CD4-positive, alpha-beta T cell (primary cell): ENCODE measurements around the gene NEGR1. TPM values are rescaled to one million over a fixed set of nuclear protein-coding genes. Genes with fewer than 3 reads are reported as not detected.

ENCODE experiments used
- ATAC-seq: fragments of 200-7000 bp; cut with Tn5 transposase; one replicate; pipeline ENCODE4 v1.10.0; 2022; ENCODE audit warnings: mild to moderate bottlenecking; ENCODE audit not compliant: poor library complexity
- CTCF ChIA-PET: fragments of 350-600 bp; sonication (Branson Sonifier 250); formaldehyde crosslinking; loops from one replicate; lab custom pipeline; 2021; ENCODE audit warnings: antibody characterized with exemption, inconsistent platforms; lab: Charles Lee
- POLR2A ChIA-PET: fragments of 350-600 bp; sonication (Branson Sonifier 250); formaldehyde crosslinking; loops from one replicate; lab custom pipeline; 2021; ENCODE audit warnings: antibody characterized with exemption, inconsistent platforms; lab: Charles Lee
- DNase-seq, 14 experiments: peaks; one replicate each; pipeline ENCODE4 v3.0.0-alpha.2; 2013 to 2020; ENCODE audit warnings: mixed read lengths in 2 of 14
- H3K27ac ChIP-seq, 2 donors: one replicate each; pipeline versions ENCODE4 v1.5.1 to v1.7.0; 2013; ENCODE audit warnings: low read length in 2 of 2, low read depth in 1 of 2, mild to moderate bottlenecking in 1 of 2
- H3K27me3 ChIP-seq, 2 experiments: 1 replicate in 1 of 2; 2 replicates in 1 of 2; pipeline versions ENCODE4 v1.6.1 to v1.7.0; 2013; ENCODE audit warnings: low read length in 2 of 2, control low read depth in 1 of 2, mild to moderate bottlenecking in 1 of 2, moderate library complexity in 1 of 2; ENCODE audit not compliant: insufficient read depth in 2 of 2, control insufficient read depth in 1 of 2
- H3K36me3 ChIP-seq: one replicate; pipeline ENCODE4 v1.6.1; 2013; ENCODE audit warnings: low read length, control low read depth; ENCODE audit not compliant: insufficient read depth
- H3K4me1 ChIP-seq: one replicate; pipeline ENCODE4 v1.6.1; 2013; ENCODE audit warnings: low read length, control low read depth; ENCODE audit not compliant: insufficient read depth
- H3K4me3 ChIP-seq: one replicate; pipeline ENCODE4 v1.5.1; 2013; ENCODE audit warnings: mild to moderate bottlenecking, low read length, moderate library complexity
- H3K9me3 ChIP-seq, 2 experiments: 1 replicate in 1 of 2; 2 replicates in 1 of 2; pipeline versions ENCODE4 v1.6.1 to v1.7.0; 2013; ENCODE audit warnings: low read length in 2 of 2, mild to moderate bottlenecking in 2 of 2, control low read depth in 1 of 2, moderate library complexity in 1 of 2; ENCODE audit not compliant: control insufficient read depth in 1 of 2, insufficient read depth in 1 of 2
- H3K27ac Mint-ChIP-seq: one replicate; pipeline ENCODE4 v1.8.0; 2020; ENCODE audit warnings: mixed read lengths
- H3K27me3 Mint-ChIP-seq: one replicate; pipeline ENCODE4 v1.8.0; 2021; ENCODE audit warnings: mixed read lengths
- H3K36me3 Mint-ChIP-seq: one replicate; pipeline ENCODE4 v1.8.0; 2021; ENCODE audit warnings: low read depth, mixed read lengths
- H3K4me1 Mint-ChIP-seq: one replicate; pipeline ENCODE4 v1.8.0; 2021; ENCODE audit warnings: low read depth, mixed read lengths
- H3K4me3 Mint-ChIP-seq: one replicate; pipeline ENCODE4 v1.8.0; 2020; ENCODE audit warnings: mild to moderate bottlenecking, mixed read lengths
- H3K9me3 Mint-ChIP-seq: one replicate; pipeline ENCODE4 v1.8.0; 2020; ENCODE audit warnings: mixed read lengths
- CTCF ChIP-seq: fragments of 200-600 bp; IDR thresholded peaks from one replicate; pipeline ENCODE4 v1.8.0; 2022; ENCODE audit warnings: antibody characterized with exemption, mild to moderate bottlenecking
- intact Hi-C, 2 experiments: fragments of 100-400 bp; cut with DNase I in 1 of 2; cut with micrococcal nuclease in 1 of 2; formaldehyde crosslinking; loops; one replicate each; pipeline versions ENCODE4 v1.15.1 to v1.9.0; 2023 to 2025; cut with DNase I, micrococcal nuclease
- total RNA-seq, 174 experiments: library from RNA in 2 of 174; stranded (reverse) in 2 of 174; gene quantifications; one replicate each; pipeline ENCODE4 v1.2.3 and lab custom pipeline; 2021 to 2026

The NEGR1 gene
- total RNA-seq, 2 experiments from 2014 or later: 0.03 TPM

- CTCF ChIA-PET: no interaction called here
- Histone ChIP-seq H3K27me3 (no peaks in the 10 kb centered on the region), H3K27ac (no peak overlapping the region), H3K4me1 (no peaks in the 10 kb centered on the region), H3K4me3 (no peak overlapping the region), H3K9me3 (no peaks in the 10 kb centered on the region), H3K36me3 (no peaks in the 10 kb centered on the region)
- Mint-ChIP-seq H3K4me1 (no peaks in the 10 kb centered on the region), H3K4me3 (no peak overlapping the region), H3K9me3 (no peaks in the 10 kb centered on the region), H3K27me3 (no peaks in the 10 kb centered on the region), H3K36me3 (no peaks in the 10 kb centered on the region), H3K27ac (no peak overlapping the region)
- ATAC-seq (no peak), DNase-seq (no peak)
- POLR2A ChIA-PET: no interaction called here
- TF ChIP-seq CTCF: no peak
- intact Hi-C loops: no loop called here
These were observed 817.2 kb downstream of the NEGR1 start for GRCh38 chr1:71465093-71465492.

- no peaks in the 10 kb centered on the region for H3K27me3 Mint-ChIP-seq
- no peak for TF ChIP-seq CTCF
- ATAC-seq: no peak
- Histone ChIP-seq H3K36me3 (no peaks in the 10 kb centered on the region), H3K27me3 (no peaks in the 10 kb centered on the region), H3K4me3 (no peak overlapping the region), H3K9me3 (no peaks in the 10 kb centered on the region), H3K4me1 (no peaks in the 10 kb centered on the region), H3K27ac (no peak overlapping the region)
- no peaks in the 10 kb centered on the region for H3K4me1 Mint-ChIP-seq
- POLR2A ChIA-PET: no interaction called here
- intact Hi-C loops: no loop called here
- H3K36me3 Mint-ChIP-seq: no peaks in the 10 kb centered on the region
- no peak for DNase-seq
- H3K4me3 Mint-ChIP-seq: no peak overlapping the region
- H3K9me3 Mint-ChIP-seq: no peaks in the 10 kb centered on the region
- CTCF ChIA-PET: no interaction called here
- no peak overlapping the region for H3K27ac Mint-ChIP-seq
These were observed 818.3 kb downstream of the NEGR1 start for GRCh38 chr1:71464016-71464415.

GRCh38 chr1:71463144-71463543 lies 819.2 kb downstream of the NEGR1 start:
- Mint-ChIP-seq H3K4me1 (no peaks in the 10 kb centered on the region), H3K27me3 (no peaks in the 10 kb centered on the region), H3K9me3 (no peaks in the 10 kb centered on the region), H3K36me3 (no peaks in the 10 kb centered on the region), H3K4me3 (no peak overlapping the region), H3K27ac (no peak overlapping the region)
- CTCF ChIA-PET: no interaction called here
- no peak for TF ChIP-seq CTCF
- Histone ChIP-seq H3K27me3 (no peaks in the 10 kb centered on the region), H3K4me3 (no peak overlapping the region), H3K36me3 (no peaks in the 10 kb centered on the region), H3K27ac (no peak overlapping the region), H3K9me3 (no peaks in the 10 kb centered on the region), H3K4me1 (no peaks in the 10 kb centered on the region)
- no peak for DNase-seq
- intact Hi-C loops: no loop called here
- POLR2A ChIA-PET: no interaction called here
- no peak for ATAC-seq
